Measurements from ENCODE around the gene DHX16. TPM values are rescaled to one million over a fixed set of nuclear protein-coding genes. Genes with fewer than 3 reads are reported as not detected.
A peak's percentile ranks its signal among the peaks of the same experiment; 100 is the strongest.
"Not testable (repeated sequence)": the region's sequence is repeated elsewhere in the genome, so short reads cannot be mapped to it uniquely, and the experiment has no call there.

Gene DHX16
- total RNA-seq, 1 donor from 2014 or later, result 24.8 TPM

DNA sequence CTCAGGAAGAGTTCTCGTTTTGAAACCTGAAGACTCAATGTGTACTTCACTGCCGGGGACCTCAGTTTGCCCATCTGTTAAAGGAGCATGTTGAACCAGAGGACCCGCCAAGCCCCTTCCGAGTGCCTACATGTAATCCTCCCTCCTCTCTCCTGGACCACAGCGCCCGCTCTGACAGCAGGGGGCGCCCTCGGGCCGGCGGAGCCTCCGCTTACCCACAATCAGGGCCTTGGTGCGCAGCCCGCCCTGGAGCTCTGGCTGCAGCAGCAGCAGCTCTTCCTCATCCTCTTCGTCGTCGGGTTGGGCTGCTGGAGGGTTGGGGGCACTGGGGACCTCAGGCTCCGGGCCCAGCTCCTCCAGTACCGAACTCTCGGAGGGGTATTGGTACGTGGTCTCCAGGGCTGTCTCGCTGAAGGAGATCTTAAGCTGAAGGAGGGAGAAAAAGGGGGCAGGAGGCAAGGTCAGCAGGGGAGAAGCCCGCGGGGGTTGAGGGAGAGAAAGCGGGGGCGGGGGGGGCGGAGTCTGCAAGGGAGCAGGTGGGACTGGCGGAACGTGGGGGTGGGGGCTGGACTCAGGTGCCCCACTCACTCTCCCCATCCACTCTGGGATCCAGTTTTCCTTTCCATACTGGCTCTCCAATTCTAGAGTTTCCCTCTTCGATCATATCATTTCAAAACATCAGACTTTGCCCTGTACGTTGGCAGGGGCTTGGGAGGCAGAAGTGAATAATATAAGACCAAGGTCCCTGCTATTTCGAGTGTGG, 6.3 kb upstream of the DHX16 start:
- H3K27me3 ChIP-seq, result no peaks in the 10 kb centered on the region
- H3K27ac ChIP-seq, result peak overlapping the region; percentile 92
- no peak for DNase-seq (ENCODE audit: extremely low spot score in 2 of 2)
- H3K4me1 ChIP-seq, result peaks cover 60% of the 10 kb centered on the region
- TF ChIP-seq, protein P1, sequence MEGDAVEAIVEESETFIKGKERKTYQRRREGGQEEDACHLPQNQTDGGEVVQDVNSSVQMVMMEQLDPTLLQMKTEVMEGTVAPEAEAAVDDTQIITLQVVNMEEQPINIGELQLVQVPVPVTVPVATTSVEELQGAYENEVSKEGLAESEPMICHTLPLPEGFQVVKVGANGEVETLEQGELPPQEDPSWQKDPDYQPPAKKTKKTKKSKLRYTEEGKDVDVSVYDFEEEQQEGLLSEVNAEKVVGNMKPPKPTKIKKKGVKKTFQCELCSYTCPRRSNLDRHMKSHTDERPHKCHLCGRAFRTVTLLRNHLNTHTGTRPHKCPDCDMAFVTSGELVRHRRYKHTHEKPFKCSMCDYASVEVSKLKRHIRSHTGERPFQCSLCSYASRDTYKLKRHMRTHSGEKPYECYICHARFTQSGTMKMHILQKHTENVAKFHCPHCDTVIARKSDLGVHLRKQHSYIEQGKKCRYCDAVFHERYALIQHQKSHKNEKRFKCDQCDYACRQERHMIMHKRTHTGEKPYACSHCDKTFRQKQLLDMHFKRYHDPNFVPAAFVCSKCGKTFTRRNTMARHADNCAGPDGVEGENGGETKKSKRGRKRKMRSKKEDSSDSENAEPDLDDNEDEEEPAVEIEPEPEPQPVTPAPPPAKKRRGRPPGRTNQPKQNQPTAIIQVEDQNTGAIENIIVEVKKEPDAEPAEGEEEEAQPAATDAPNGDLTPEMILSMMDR (IDR thresholded peaks at IDR 0.05), result peak; percentile 90 to 98 (median 96)
- TF ChIP-seq POLR2AphosphoS5 (IDR thresholded peaks at IDR 0.05; ENCODE audit: insufficient read depth in 1 of 2, low read depth in 1 of 2) (peak; percentile 36 to 69), POLR2A (IDR thresholded peaks at IDR 0.05) (no peak)
- intact Hi-C loops (cut with DNase I), result loop anchor here (1.0 kb wide), 1 partner anchor 43 kb away; no protein-coding TSS in a partner anchor
- H3K9me3 ChIP-seq, result no peaks in the 10 kb centered on the region
- peak overlapping the region; percentile 9 to 21 for H3K4me3 ChIP-seq
- H3K36me3 ChIP-seq, result peaks cover 0 to 30% of the 10 kb centered on the region in 2 donors

DNA sequence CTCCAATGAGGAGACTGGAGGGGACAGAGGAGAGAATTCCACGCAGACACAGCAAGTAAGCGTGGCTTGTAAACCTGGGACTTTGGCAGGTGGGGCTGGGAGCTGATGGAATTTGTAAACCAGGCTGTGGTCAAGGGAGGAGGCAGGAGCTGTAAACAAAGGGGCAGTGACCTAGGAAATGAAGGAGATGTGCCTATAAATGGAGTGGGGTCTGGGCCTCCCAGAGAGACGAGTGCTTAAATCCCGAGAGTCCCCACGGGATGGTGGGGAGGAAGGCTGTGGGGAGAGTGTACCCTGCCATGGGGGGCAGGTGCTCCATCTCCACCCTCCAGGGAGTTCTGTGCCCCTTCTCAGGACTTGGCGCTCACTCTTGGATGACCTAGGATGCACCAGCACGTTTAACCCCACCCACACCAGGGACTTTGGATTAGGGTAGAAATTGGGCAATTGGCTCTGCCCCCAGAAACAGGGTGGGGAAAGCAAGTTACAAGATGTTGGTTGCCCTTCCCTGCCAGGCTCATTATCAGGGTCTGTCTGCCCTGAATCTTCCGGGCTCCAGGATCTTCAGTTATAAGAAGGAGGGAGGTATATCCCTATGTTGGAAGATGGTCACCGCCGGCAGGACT, 4.0 kb upstream of the DHX16 start:
- H3K4me3 ChIP-seq, result no peak overlapping the region
- no peaks in the 10 kb centered on the region for H3K27me3 ChIP-seq
- intact Hi-C loops (cut with DNase I), result no loop called here
- no peak for DNase-seq (ENCODE audit: extremely low spot score in 2 of 2)
- peaks cover 0 to 30% of the 10 kb centered on the region in 2 donors for H3K36me3 ChIP-seq
- no peaks in the 10 kb centered on the region for H3K9me3 ChIP-seq
- H3K27ac ChIP-seq, result no peak overlapping the region
- no peak for TF ChIP-seq POLR2A (IDR thresholded peaks at IDR 0.05)
- no peak for TF ChIP-seq POLR2AphosphoS5 (IDR thresholded peaks at IDR 0.05; ENCODE audit: insufficient read depth in 1 of 2, low read depth in 1 of 2)
- TF ChIP-seq, protein P1 (IDR thresholded peaks at IDR 0.05), result no peak
- peaks cover 43% of the 10 kb centered on the region for H3K4me1 ChIP-seq

DNA sequence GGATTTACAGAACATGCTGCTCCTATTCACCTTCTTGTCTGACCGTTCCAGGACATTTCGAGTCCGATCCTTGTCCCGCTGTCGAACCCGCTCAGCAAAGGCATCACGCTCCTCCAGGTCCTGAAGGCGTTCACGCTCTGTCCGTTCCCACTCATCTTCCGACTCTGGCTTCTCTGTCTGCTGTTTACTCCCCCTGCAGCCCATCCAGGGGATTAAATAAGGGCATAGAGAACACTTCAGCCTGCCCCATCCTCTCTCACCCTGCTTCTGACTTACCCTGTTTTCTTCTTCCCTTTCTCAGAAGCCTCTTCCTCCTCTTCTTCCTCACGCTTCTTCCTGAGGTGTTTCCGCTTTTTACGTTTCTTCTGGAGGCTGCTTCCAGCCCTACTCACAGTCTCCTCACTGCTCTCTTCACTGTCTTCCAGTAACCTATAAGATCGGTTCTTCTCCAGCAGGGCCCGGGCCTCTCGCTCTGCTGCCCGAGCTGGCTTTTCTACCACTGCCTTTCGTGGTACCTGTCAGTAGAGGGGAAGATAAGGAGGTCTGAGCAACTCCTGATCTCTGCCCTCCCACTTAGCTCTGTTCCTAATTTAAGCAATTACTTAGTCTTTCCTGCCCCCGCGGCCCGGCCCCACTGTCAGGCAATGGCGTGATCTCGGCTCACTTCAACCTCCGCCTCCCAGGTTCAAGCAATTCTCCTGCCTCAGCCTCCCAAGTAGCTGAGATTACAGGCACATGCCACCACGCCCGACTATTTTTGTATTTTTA, 1.9 kb downstream of the DHX16 start:
- Histone ChIP-seq H3K27ac (no peak overlapping the region), H3K4me1 (peaks cover 20% of the 10 kb centered on the region), H3K36me3 (peaks cover 0 to 41% of the 10 kb centered on the region in 2 donors), H3K4me3 (no peak overlapping the region), H3K9me3 (no peaks in the 10 kb centered on the region), H3K27me3 (no peaks in the 10 kb centered on the region)
- no peak for DNase-seq (ENCODE audit: extremely low spot score in 2 of 2)
- TF ChIP-seq, protein P1 (IDR thresholded peaks at IDR 0.05), result no peak
- no peak for TF ChIP-seq POLR2A (IDR thresholded peaks at IDR 0.05)
- TF ChIP-seq POLR2AphosphoS5 (IDR thresholded peaks at IDR 0.05; ENCODE audit: insufficient read depth in 1 of 2, low read depth in 1 of 2), result no peak
- intact Hi-C loops (cut with DNase I), result no loop called here

DNA sequence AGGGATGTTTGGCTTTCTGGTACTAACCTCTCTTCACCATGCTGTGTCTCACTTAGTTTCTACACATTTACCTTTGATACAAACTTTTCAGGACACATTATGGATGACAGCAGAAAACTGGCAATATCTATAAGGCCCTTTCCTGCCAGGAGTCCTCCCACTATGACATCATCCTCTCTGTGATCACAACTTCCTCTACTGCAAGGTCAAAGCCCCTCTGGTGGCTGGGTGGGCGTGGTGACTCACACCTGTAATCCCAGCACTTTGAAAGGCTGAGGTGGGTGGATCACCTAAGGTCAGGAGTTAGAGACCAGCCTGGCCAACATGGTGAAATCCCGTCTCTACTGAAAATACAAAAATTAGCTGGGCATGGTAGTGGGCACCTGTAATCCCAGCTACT, 6.5 kb downstream of the DHX16 start:
- H3K4me1 ChIP-seq; H3K9me3 ChIP-seq; H3K27me3 ChIP-seq; H3K4me3 ChIP-seq; H3K27ac ChIP-seq; DNase-seq (ENCODE audit: extremely low spot score in 2 of 2); intact Hi-C loops (cut with DNase I): not testable (repeated sequence)
- peaks cover 0 to 85% of the 10 kb centered on the region in 2 donors for H3K36me3 ChIP-seq

DNA sequence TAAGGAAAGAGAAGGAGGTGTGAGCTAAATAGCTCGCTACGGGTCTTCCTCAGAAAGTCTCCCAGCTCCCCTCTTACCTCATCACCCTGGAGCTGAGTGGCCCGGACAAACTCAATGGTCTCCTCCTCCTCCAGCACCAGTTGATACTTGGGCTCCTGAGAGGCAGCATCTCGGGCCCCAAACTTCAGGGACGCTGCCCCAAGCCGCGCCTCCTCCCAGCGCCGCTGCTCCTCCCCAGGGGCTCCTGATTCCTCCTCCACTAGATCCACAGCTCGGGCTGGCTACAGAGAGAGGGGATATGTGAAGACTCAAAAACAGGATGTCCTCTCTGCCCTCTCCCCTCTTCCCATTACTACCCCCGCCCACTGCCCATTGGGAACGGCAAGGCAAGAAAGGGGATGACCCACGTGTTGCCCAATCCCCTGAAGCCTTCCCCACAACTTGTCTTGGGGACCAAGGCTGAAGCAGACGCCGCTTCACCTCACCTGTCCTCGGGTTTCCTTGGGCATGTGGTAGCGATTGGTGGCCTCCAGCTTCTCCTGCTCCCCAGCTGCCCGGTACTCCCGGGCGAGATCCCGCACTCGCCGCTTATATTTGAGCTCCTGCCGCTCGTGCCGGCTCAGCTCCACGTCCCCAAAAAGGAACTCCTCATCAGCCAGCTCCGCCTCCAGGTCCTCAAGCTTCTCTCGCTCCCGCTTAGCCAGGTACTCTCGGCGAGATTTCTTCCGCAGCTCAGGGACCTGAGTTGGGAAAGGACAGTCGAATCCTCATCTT, 7.6 kb downstream of the DHX16 start:
- no peaks in the 10 kb centered on the region for H3K9me3 ChIP-seq
- intact Hi-C loops (cut with DNase I), result no loop called here
- H3K4me1 ChIP-seq, result no peaks in the 10 kb centered on the region
- TF ChIP-seq, protein P1 (IDR thresholded peaks at IDR 0.05), result no peak
- TF ChIP-seq POLR2A (IDR thresholded peaks at IDR 0.05) (no peak), POLR2AphosphoS5 (IDR thresholded peaks at IDR 0.05; ENCODE audit: insufficient read depth in 1 of 2, low read depth in 1 of 2) (no peak)
- no peak overlapping the region for H3K27ac ChIP-seq
- H3K36me3 ChIP-seq, result peaks cover 0 to 78% of the 10 kb centered on the region in 2 donors
- H3K4me3 ChIP-seq, result no peak overlapping the region
- DNase-seq (ENCODE audit: extremely low spot score in 2 of 2), result no peak
- H3K27me3 ChIP-seq, result no peaks in the 10 kb centered on the region

DNA sequence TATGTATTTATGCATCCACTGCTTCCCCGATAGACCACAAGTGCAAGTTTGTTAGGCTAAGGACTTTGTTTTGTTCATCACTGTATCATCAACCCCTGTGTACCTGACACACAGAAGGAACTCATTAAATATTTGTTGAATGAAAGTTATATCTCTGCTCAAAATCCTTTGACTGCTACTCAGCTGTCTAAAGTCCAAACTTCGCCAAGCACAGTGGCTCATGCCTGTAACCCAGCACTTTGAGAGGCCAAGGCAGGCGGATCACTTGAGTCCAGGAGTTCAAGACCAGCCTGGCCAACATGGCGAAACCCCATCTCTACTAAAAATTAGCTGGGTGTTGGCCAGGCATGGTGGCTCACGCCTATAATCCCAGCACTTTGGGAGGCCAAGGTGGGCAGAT, 14.9 kb downstream of the DHX16 start:
- H3K4me1 ChIP-seq; H3K4me3 ChIP-seq; H3K9me3 ChIP-seq; intact Hi-C loops (cut with DNase I); H3K27ac ChIP-seq; H3K27me3 ChIP-seq; DNase-seq (ENCODE audit: extremely low spot score in 2 of 2): not testable (repeated sequence)
- H3K36me3 ChIP-seq, result peaks cover 0 to 88% of the 10 kb centered on the region in 2 donors

Data from vagina (tissue), 2 donors.